HG03457 (cell line): ENCODE measurements around the gene ATP10A.

ENCODE experiments used
- ATAC-seq: cut with Tn5 transposase; IDR thresholded peaks from one replicate; pipeline ENCODE4 v1.9.1; 2021; ENCODE audit warnings: moderate number of reproducible peaks; ENCODE audit not compliant: unreplicated experiment

ATP10A gene

GRCh38 chr15:25727116-25727515 lies 136.0 kb downstream of the ATP10A start:
- no peak for ATAC-seq

- no peak for ATAC-seq
These were observed 137.4 kb downstream of the ATP10A start for GRCh38 chr15:25725758-25726157.

- no peak for ATAC-seq
These were observed 138.2 kb downstream of the ATP10A start for GRCh38 chr15:25724899-25725298.

- no peak for ATAC-seq
These were observed 141.5 kb downstream of the ATP10A start for GRCh38 chr15:25721605-25721955.

GRCh38 chr15:25719101-25719985 lies 143.8 kb downstream of the ATP10A start:
- ATAC-seq = no peak

- no peak for ATAC-seq
These were observed 144.5 kb downstream of the ATP10A start for GRCh38 chr15:25718597-25718996.

GRCh38 chr15:25718169-25718536 lies 145.0 kb downstream of the ATP10A start:
- no peak for ATAC-seq

- ATAC-seq = no peak
These were observed 145.5 kb downstream of the ATP10A start for GRCh38 chr15:25717457-25718168.

- ATAC-seq = no peak
These were observed 146.0 kb downstream of the ATP10A start for GRCh38 chr15:25717127-25717456.

GRCh38 chr15:25716414-25717126 lies 146.6 kb downstream of the ATP10A start:
- ATAC-seq = no peak

GRCh38 chr15:25715536-25716413 lies 147.4 kb downstream of the ATP10A start:
- ATAC-seq = no peak

GRCh38 chr15:25714538-25714840 lies 148.6 kb downstream of the ATP10A start:
- ATAC-seq = no peak

GRCh38 chr15:25713736-25714537 lies 149.2 kb downstream of the ATP10A start:
- ATAC-seq = no peak

GRCh38 chr15:25712961-25713355 lies 150.2 kb downstream of the ATP10A start:
- no peak for ATAC-seq

GRCh38 chr15:25712192-25712960 lies 150.8 kb downstream of the ATP10A start:
- ATAC-seq = no peak

- ATAC-seq = no peak
These were observed 151.4 kb downstream of the ATP10A start for GRCh38 chr15:25711691-25712090.

GRCh38 chr15:25711164-25711563 lies 152.0 kb downstream of the ATP10A start:
- no peak for ATAC-seq

- no peak for ATAC-seq
These were observed 152.9 kb downstream of the ATP10A start for GRCh38 chr15:25710184-25710583.

GRCh38 chr15:25709437-25710159 lies 153.5 kb downstream of the ATP10A start:
- no peak for ATAC-seq
